Thymus (tissue), 11 donors: ENCODE data around the gene MGAT1. TPM values are rescaled to one million over a fixed set of nuclear protein-coding genes. Genes with fewer than 3 reads are reported as not detected.
A peak's percentile ranks its signal among the peaks of the same experiment; 100 is the strongest.
"Not testable (repeated sequence)": the region's sequence is repeated elsewhere in the genome, so short reads cannot be mapped to it uniquely, and the experiment has no call there.

Experiments
- DNase-seq, 9 donors: peaks; one replicate each; pipeline ENCODE4 v3.0.0-alpha.2; 2013; ENCODE audit warnings: low spot score in 9 of 9, low read depth in 6 of 9, missing footprints in 1 of 9
- H3K27ac ChIP-seq, 2 donors: one replicate each; pipeline ENCODE4 v1.5.1; 2013; ENCODE audit warnings: control low read depth in 1 of 2, low read depth in 1 of 2, low read length in 1 of 2, mild to moderate bottlenecking in 1 of 2, moderate library complexity in 1 of 2
- H3K27me3 ChIP-seq, 2 donors: one replicate each; pipeline ENCODE4 v1.5.1; 2013; ENCODE audit warnings: low read length in 1 of 2; ENCODE audit not compliant: control insufficient read depth in 2 of 2, insufficient read depth in 1 of 2
- H3K36me3 ChIP-seq, 2 donors: one replicate each; pipeline ENCODE4 v1.5.1; 2013; ENCODE audit warnings: low read length in 1 of 2, mild to moderate bottlenecking in 1 of 2, moderate library complexity in 1 of 2; ENCODE audit not compliant: control insufficient read depth in 2 of 2, insufficient read depth in 2 of 2
- H3K4me1 ChIP-seq, 2 donors: one replicate each; pipeline ENCODE4 v1.5.1; 2013; ENCODE audit warnings: low read length in 2 of 2; ENCODE audit not compliant: control insufficient read depth in 2 of 2, insufficient read depth in 2 of 2
- H3K4me3 ChIP-seq, 2 donors: one replicate each; pipeline ENCODE4 v1.5.1; 2013; ENCODE audit warnings: low read length in 2 of 2, control low read depth in 1 of 2, mild to moderate bottlenecking in 1 of 2
- H3K9me3 ChIP-seq, 2 donors: one replicate each; pipeline ENCODE4 v1.5.1; 2013; ENCODE audit warnings: low read length in 1 of 2, mild to moderate bottlenecking in 1 of 2; ENCODE audit not compliant: control insufficient read depth in 2 of 2, insufficient read depth in 1 of 2
- WGBS: extraction: QIAGEN DNeasy Blood & Tissue Kit; methylation state at CpG from one replicate; pipeline ENCODE4 v1.1.7; 2013; 5-methylcytosine and 5-hydroxymethylcytosine counted together
- polyA plus RNA-seq: library from polyadenylated mRNA; stranded (reverse); fragments of 200-250 nt; gene quantifications from one replicate; pipeline ENCODE4 v1.2.3, GENCODE V29; 2013
- total RNA-seq: library from RNA; stranded (reverse); fragments of 120-200 nt; gene quantifications from one replicate; pipeline ENCODE4 v1.2.4, GENCODE V29; 2013
- donor health status: healthy.

MGAT1 gene
- total and polyA plus RNA-seq, 2 donors, result 53.4 to 129 TPM

DNA sequence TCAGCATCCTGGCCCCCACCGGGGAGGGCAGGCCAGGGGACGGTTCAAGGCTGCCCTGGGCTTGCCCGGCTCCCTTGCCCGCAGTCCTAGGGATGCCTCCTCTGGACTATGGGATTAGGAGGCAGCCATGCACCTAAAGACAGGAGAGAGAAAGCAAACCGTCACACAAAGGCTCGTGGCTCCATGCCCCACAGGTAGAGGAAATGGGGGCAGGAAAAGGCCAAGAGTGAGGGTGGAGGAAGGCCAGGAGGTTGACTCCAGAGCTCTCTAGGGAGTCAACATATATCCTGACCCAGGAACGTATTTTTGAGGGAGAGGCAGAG is 9.7 kb downstream of the MGAT1 start:
- H3K36me3 ChIP-seq, result peaks cover 52 to 59% of the 10 kb centered on the region in 2 donors
- 88% methylated on average over 7 of the region's 7 CpGs for WGBS
- H3K27me3 ChIP-seq, result no peaks in the 10 kb centered on the region
- H3K27ac ChIP-seq, result no peak overlapping the region
- no peaks in the 10 kb centered on the region for H3K9me3 ChIP-seq
- no peak for DNase-seq
- H3K4me1 ChIP-seq, result no peaks in the 10 kb centered on the region
- H3K4me3 ChIP-seq, result no peak overlapping the region

DNA sequence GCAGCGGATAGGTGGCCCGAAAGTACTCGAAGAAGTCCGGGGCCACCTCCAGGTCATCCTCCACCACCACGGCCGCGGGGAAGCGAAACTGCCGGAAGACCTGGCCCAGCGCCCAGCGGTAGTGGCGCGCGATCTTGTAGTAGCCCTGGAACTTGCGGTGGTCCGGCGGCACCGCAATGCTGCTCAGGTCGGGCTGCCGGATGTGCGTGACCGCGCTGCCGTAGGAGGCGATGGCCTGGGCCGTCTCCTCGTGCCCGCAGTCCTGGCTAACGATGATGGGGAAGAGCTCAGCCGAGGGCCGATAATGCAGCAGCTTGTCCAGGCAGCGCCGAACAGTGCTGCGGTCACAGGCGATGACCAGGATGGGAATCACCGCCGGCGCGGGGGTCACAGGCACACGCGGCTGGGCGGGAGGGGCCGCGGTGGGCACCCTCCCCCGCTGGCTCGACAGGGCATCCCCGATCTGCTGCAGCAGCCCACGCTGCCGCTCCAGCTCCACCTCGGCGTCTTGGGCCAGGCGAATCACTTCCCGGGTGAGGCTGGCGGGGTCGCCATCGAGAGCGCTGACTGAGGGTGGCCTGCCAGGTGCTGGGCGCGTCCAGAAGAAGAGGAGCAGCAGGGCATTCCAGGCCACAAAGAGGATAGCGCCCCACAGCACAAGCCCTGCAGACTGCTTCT is 10.2 kb downstream of the MGAT1 start:
- no peak overlapping the region for H3K27ac ChIP-seq
- no peak for DNase-seq
- 97% methylated on average over 60 of the region's 60 CpGs for WGBS

DNA sequence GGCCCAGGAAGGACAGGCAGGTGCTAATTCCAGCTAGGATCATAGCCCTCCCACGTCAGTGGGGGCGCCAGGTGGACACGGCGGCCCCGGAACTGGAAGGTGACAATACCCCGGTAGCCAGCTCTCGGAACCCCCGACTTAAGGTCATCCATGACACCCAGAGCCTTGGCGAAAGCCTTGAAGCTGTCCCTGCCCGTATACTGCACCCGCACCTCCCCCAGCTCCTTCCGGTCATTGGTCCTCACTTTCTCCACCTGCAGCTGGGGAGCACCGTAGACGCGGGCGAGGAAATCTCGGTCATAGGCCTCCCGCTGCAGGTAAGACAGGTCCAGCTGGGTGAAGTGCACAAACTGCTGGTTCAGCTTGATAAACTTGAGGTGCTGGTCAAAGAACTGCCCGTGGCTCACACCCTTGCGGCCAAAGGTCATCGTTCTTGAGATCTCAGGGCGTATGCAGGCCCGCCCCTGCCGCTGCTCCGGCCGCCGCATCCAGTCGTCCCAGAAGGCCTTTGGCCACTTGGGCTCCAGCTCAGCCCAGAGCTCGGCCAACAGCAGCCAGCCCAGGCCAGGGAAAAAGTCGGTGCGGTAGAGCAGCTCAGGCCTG is 10.9 kb downstream of the MGAT1 start:
- H3K9me3 ChIP-seq, result no peaks in the 10 kb centered on the region
- 98% methylated on average over 31 of the region's 31 CpGs for WGBS
- no peak for DNase-seq
- peaks cover 0 to 4% of the 10 kb centered on the region in 2 donors for H3K4me1 ChIP-seq
- no peaks in the 10 kb centered on the region for H3K27me3 ChIP-seq
- H3K27ac ChIP-seq, result no peak overlapping the region
- H3K36me3 ChIP-seq, result peaks cover 56 to 58% of the 10 kb centered on the region in 2 donors
- H3K4me3 ChIP-seq, result no peak overlapping the region

More for the DNA sequence above, 10.2 kb downstream of the MGAT1 start:
- Histone ChIP-seq H3K4me3 (no peak overlapping the region), H3K36me3 (peaks cover 57% of the 10 kb centered on the region in 2 donors), H3K4me1 (no peaks in the 10 kb centered on the region), H3K27me3 (no peaks in the 10 kb centered on the region), H3K9me3 (no peaks in the 10 kb centered on the region)

DNA sequence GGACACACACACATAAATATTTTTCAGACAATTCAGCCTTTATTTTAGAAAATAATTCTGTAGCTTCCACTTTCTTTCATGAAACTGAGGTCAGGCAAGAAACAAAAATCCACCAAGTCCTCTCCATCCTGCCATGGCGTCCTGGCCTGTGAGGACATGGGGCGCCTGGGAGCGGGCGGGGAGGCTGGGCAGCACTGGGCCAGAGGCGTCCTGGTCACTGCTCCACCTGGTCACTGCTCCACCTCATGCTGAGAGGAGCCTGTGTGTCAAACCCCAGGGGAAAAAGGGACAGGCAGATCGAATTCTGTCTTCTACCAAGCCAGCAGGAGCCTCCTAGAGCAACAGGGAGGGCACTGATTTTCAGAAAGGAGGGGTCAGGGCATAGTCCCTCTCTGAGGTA is 12.1 kb downstream of the MGAT1 start:
- H3K27ac ChIP-seq, result no peak overlapping the region
- no peak for DNase-seq
- no peaks in the 10 kb centered on the region for H3K9me3 ChIP-seq
- H3K36me3 ChIP-seq, result peaks cover 51 to 56% of the 10 kb centered on the region in 2 donors
- WGBS, result 96% methylated on average over 6 of the region's 6 CpGs
- no peaks in the 10 kb centered on the region for H3K27me3 ChIP-seq
- no peak overlapping the region for H3K4me3 ChIP-seq
- H3K4me1 ChIP-seq, result peaks cover 0 to 16% of the 10 kb centered on the region in 2 donors

DNA sequence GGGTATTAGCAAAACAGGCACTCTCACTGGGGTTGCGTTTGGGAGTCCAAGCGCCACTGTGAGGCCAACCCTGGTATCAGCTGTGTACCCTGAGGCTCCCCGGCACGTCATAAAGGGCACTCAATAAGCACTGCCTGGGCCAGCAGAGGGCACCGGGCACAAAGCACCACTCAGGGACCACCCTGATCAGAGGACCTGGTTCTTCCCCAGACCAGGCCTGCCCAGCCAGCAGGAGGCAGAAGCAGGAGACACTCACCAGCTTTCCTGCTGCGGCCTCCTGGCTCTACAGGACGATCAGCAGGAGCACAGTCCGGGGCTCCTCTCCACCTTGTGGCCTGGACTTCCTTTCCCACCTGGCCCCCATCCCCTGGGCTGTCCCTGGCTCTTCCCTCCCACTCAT is 12.6 kb downstream of the MGAT1 start:
- WGBS, result 85% methylated on average over 8 of the region's 8 CpGs
- H3K36me3 ChIP-seq, result peaks cover 50 to 59% of the 10 kb centered on the region in 2 donors
- peaks cover 0 to 21% of the 10 kb centered on the region in 2 donors for H3K4me1 ChIP-seq
- DNase-seq, result no peak
- H3K4me3 ChIP-seq, result no peak overlapping the region
- no peak overlapping the region for H3K27ac ChIP-seq
- H3K9me3 ChIP-seq, result no peaks in the 10 kb centered on the region
- no peaks in the 10 kb centered on the region for H3K27me3 ChIP-seq

DNA sequence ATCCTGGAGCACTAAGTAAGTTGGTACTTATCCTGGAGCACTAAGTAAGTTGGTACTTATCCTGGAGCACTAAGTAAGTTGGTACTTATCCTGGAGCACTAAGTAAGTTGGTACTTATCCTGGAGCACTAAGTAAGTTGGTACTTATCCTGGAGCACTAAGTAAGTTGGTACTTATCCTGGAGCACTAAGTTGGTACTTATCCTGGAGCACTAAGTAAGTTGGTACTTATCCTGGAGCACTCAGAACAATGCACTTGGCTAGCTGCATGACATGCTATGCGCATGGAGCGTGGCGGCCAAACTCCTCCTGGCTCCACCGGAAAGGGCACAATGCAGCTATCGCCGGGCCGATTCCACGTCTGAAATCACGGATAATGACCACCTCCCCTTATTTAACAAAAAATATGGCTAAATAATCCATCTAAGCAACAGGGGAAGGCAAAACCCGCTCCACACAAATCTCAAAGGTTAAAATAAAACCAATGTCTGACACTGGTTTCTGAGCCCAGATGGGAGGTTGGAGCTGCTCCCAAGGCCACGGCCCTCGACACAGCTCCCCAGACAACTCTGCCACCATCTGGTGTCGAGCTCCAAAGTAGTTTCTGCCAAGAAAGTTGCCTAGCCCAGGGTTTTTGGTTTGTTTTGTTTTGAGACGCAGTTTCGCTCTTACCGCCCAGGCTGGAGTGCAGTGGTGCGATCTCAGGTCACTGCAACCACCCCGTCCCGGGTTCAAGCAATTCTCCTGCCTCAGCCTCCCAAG is 13.8 kb downstream of the MGAT1 start:
- H3K27me3 ChIP-seq, H3K27ac ChIP-seq, H3K9me3 ChIP-seq, DNase-seq, H3K4me3 ChIP-seq: not testable (repeated sequence)
- H3K4me1 ChIP-seq, result peaks cover 0 to 21% of the 10 kb centered on the region in 2 donors
- WGBS, result 95% methylated on average over 19 of the region's 19 CpGs
- peaks cover 50 to 55% of the 10 kb centered on the region in 2 donors for H3K36me3 ChIP-seq

DNA sequence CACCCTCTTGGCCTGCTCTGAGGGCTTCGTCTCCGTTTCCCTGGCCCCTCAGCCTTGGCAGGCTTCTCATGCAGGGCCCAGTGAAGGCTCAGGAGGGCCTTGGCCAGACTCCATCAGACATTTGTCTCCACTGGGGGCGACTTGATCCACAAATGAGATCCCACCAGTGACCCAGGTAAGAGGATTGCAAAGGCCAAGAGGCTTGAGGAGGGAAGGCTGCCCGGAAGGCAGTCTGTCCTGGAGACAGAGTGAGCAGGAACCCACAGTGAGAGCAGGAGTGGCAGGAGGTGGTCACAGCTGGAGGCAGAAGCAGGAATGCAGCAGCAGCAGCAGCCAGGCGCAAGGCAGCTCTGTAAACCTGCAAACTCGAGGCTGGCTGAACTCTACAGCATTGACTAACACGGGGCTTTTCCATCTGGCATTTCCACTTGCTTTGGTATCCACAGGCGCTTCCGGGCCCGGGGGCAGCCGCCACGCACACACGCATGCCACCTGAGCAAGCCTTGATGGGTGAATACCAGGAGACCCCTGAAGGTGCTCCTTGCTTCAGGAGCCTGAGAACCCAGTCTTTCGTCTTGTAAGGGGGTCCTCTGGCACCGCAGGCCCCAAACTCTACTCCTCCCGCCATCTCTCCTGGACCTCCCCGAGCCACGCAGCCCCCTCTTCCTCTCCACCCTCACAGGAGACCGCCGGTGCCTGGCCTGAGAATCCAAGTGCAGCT is 14.7 kb downstream of the MGAT1 start:
- H3K9me3 ChIP-seq, result no peaks in the 10 kb centered on the region
- no peak for DNase-seq
- no peak overlapping the region for H3K27ac ChIP-seq
- H3K4me3 ChIP-seq, result no peak overlapping the region
- 93% methylated on average over 20 of the region's 20 CpGs for WGBS
- H3K4me1 ChIP-seq, result peaks cover 4 to 21% of the 10 kb centered on the region in 2 donors
- peaks cover 45 to 50% of the 10 kb centered on the region in 2 donors for H3K36me3 ChIP-seq
- H3K27me3 ChIP-seq, result no peaks in the 10 kb centered on the region

DNA sequence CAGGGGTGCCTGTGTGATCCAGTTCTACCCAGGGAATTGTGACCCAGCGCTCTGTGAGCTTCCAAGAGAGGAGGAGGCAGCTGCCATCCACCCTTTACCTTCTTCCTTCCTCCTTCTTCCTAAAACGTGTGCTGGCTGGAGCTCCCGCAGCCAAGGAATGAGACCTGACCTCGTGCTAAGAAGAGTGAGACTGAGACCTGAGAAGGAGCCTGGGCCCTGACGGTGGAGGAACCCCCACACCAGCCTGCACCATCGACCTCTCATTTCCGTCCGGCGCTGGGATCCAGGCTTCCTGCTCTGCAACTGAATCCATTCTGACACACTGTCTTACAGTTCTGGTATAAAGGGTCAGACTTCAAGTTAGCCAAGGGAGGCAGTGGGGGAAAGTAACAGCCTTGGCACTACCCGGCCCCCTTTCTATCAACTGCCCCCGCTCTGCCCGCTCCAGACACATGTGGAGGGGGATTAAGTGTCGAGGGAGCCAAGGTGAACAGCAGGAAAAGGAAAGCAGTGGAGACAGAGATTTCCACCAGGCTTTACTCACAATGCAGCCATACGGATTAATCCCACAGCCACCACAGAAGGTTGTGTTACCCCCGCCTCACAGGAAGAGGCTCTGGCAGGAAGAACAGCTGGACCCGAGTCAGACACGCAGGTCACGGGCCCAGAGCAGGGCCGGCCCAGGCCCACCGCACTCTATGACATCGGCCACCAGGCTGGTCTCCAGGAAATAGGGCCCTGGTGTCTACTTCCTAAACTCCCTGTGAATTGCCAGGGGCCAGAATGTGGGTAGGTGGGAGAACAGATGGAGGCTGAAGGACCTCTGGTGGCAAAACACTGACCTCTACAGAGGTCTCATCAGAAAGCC is 15.8 kb downstream of the MGAT1 start:
- Histone ChIP-seq H3K27me3 (no peaks in the 10 kb centered on the region), H3K9me3 (no peaks in the 10 kb centered on the region), H3K27ac (peak overlapping the region; percentile 15 to 43), H3K4me3 (no peak overlapping the region), H3K4me1 (peaks cover 6 to 21% of the 10 kb centered on the region in 2 donors), H3K36me3 (peaks cover 36 to 39% of the 10 kb centered on the region in 2 donors)
- no peak for DNase-seq
- 64% methylated on average over 21 of the region's 21 CpGs for WGBS
